ENCODE measurements around the gene TGM6. TPM values are rescaled to one million over a fixed set of nuclear protein-coding genes. Genes with fewer than 3 reads are reported as not detected.

TGM6 gene
- total RNA-seq, 1 experiment from 2014 or later: not detected

DNA sequence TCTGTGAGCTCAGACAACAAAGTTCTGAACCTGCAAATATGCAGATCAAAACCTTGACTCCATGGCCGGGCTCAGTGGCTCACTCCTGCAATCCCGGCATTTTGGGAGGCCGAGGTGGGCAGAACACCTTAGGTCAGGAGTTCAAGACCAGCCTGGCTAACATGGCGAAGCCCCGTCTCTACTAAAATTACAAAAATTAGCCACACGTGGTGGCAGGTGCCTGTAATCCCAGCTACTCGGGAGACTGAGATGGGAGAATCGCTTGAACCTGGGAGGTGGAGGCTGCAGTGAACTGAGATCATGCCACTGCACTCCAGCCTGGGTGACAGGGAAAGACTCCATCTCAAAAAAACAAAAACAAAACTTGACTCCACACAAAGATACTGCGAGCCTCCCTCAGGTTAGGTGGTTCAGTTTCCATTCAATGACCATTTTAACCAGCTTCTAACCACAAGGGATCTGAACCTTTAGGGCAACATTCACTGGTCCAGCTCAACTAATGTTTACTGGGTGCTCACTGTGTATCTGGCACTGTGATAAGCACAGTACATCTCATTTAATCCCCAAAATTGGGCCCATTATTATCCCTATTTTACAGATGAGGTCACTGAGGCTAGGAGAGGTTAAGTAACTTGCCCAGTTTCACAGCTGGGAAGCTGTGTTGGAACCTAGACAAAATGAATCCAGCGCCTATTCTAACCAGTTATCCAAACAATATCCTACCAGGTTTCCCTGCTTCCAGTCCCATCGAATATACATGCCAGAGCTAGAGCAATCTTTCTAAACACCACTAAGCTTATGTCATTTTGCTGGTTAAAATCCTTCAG, 88.1 kb downstream of the TGM6 start:
- H2BK5ac ChIP-seq (ENCODE audit: insufficient read length, low read length): no peak overlapping the region
- H3K27me3 ChIP-seq (ENCODE audit: insufficient read depth, low read length): no peaks in the 10 kb centered on the region
- peak overlapping the region; percentile 65 for H3K4me2 ChIP-seq (ENCODE audit: insufficient read depth, insufficient read length, low read length)
- H3K18ac ChIP-seq (ENCODE audit: insufficient read length, low read depth, low read length): no peak overlapping the region
- peaks cover 5% of the 10 kb centered on the region for H3K27me3 Mint-ChIP-seq (ENCODE audit: low read depth)
- no peak overlapping the region for H2BK15ac ChIP-seq (ENCODE audit: low read depth, low read length)
- H3K4ac ChIP-seq (ENCODE audit: low read depth, low read length): no peak overlapping the region
- no peak overlapping the region for H2BK120ac ChIP-seq (ENCODE audit: low read depth, low read length, poor library complexity, severe bottlenecking)
- H3K14ac ChIP-seq (ENCODE audit: insufficient read depth, low read length): no peak overlapping the region
- peak overlapping the region in 2 of 3 experiments; percentile 42 to 53; a peak in 3 of 7 replicates for H3K27ac Mint-ChIP-seq
- H2AFZ ChIP-seq (ENCODE audit: low read length): no peak overlapping the region
- peak overlapping the region; percentile 99 to 100 for H3K4me3 Mint-ChIP-seq
- H4K5ac ChIP-seq (ENCODE audit: insufficient read length, low read depth, low read length): no peak overlapping the region
- peaks cover 10% of the 10 kb centered on the region for H3K79me1 ChIP-seq (ENCODE audit: insufficient read depth, low read depth, low read length, poor library complexity, severe bottlenecking)
- H3K23ac ChIP-seq (ENCODE audit: insufficient read length, low read depth, low read length): no peak overlapping the region
- H4K8ac ChIP-seq (replicated peaks; ENCODE audit: insufficient read length, low read depth, low read length): no peak overlapping the region
- H4K91ac ChIP-seq (ENCODE audit: insufficient read length, low read depth, low read length): no peak overlapping the region
- no peak overlapping the region for H3K56ac ChIP-seq (ENCODE audit: insufficient read length, low read depth, low read length)
- TF ChIP-seq, protein P1, sequence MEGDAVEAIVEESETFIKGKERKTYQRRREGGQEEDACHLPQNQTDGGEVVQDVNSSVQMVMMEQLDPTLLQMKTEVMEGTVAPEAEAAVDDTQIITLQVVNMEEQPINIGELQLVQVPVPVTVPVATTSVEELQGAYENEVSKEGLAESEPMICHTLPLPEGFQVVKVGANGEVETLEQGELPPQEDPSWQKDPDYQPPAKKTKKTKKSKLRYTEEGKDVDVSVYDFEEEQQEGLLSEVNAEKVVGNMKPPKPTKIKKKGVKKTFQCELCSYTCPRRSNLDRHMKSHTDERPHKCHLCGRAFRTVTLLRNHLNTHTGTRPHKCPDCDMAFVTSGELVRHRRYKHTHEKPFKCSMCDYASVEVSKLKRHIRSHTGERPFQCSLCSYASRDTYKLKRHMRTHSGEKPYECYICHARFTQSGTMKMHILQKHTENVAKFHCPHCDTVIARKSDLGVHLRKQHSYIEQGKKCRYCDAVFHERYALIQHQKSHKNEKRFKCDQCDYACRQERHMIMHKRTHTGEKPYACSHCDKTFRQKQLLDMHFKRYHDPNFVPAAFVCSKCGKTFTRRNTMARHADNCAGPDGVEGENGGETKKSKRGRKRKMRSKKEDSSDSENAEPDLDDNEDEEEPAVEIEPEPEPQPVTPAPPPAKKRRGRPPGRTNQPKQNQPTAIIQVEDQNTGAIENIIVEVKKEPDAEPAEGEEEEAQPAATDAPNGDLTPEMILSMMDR (conservative IDR thresholded peaks at IDR 0.05): no peak
- no peaks in the 10 kb centered on the region for H4K20me1 ChIP-seq (ENCODE audit: control insufficient read depth, insufficient read depth, insufficient read length)
- H3T11ph ChIP-seq (ENCODE audit: low read length): no peak overlapping the region
- no peak for DNase-seq
- peak overlapping the region; percentile 97 for H3K9ac ChIP-seq (ENCODE audit: extremely low read depth, insufficient read length, low read length)
- peaks cover 23 to 30% of the 10 kb centered on the region in 2 experiments for H3K4me1 Mint-ChIP-seq
- peaks cover 0 to 5% of the 10 kb centered on the region in 2 experiments; a peak in 3 of 5 replicates for H3K9me3 Mint-ChIP-seq
- H2BK12ac ChIP-seq (ENCODE audit: insufficient read length, low read depth, low read length): no peak overlapping the region
- peaks cover 39% of the 10 kb centered on the region for H3K79me2 ChIP-seq (ENCODE audit: insufficient read depth, low read length)
- peaks cover 53 to 64% (median 61%) of the 10 kb centered on the region in 3 experiments for H3K36me3 Mint-ChIP-seq (ENCODE audit: insufficient read depth in 1 of 3, low read depth in 3 of 3)
- H3K23me2 ChIP-seq (ENCODE audit: insufficient read length, low read depth, low read length, poor library complexity, severe bottlenecking): peaks cover 10% of the 10 kb centered on the region
- no peaks in the 10 kb centered on the region; the same call in 1 of the 2 replicates for H3K4me1 ChIP-seq (ENCODE audit: insufficient read depth, low read length)
- no peak overlapping the region for H2BK20ac ChIP-seq (ENCODE audit: low read depth, low read length, poor library complexity, severe bottlenecking)
- WGBS (ENCODE audit: extremely low coverage, insufficient read length, low lambda C conversion rate): no CpG with 5 or more reads among the region's 11 CpGs
- H3K9me3 ChIP-seq (ENCODE audit: control insufficient read depth, low read depth, low read length): no peaks in the 10 kb centered on the region
- no peak overlapping the region for H2AK5ac ChIP-seq (ENCODE audit: insufficient read length, low read length)
- no peak overlapping the region for H3K27ac ChIP-seq (ENCODE audit: insufficient read length, low read depth, low read length)

All from H9 (cell line).